ENCODE results near the gene FHL3.
"Not testable (repeated sequence)": the region's sequence is repeated elsewhere in the genome, so short reads cannot be mapped to it uniquely, and the experiment has no call there.

The FHL3 gene

GRCh38 chr1:37989361-37989930 is 15.9 kb downstream of the FHL3 start:
- DNase-seq (ENCODE audit: extremely low read depth, low read depth), result no peak
- no peak for TF ChIP-seq CTCF (IDR thresholded peaks at IDR 0.05; ENCODE audit: low read depth, low read length)

GRCh38 chr1:37987679-37988078 is 17.6 kb downstream of the FHL3 start:
- TF ChIP-seq CTCF (IDR thresholded peaks at IDR 0.05; ENCODE audit: low read depth, low read length), result no peak
- no peak for DNase-seq (ENCODE audit: extremely low read depth, low read depth)

GRCh38 chr1:37983546-37983945 is 21.8 kb downstream of the FHL3 start:
- no peak for DNase-seq (ENCODE audit: extremely low read depth, low read depth)
- TF ChIP-seq CTCF (IDR thresholded peaks at IDR 0.05; ENCODE audit: low read depth, low read length), result no peak

GRCh38 chr1:37978541-37978940 is 26.8 kb downstream of the FHL3 start:
- DNase-seq (ENCODE audit: extremely low read depth, low read depth), result no peak
- TF ChIP-seq CTCF (IDR thresholded peaks at IDR 0.05; ENCODE audit: low read depth, low read length), result no peak

GRCh38 chr1:37975083-37975482 is 30.2 kb downstream of the FHL3 start:
- peak; percentile 8 for DNase-seq (ENCODE audit: extremely low read depth, low read depth)
- peak; percentile 61 for TF ChIP-seq CTCF (IDR thresholded peaks at IDR 0.05; ENCODE audit: low read depth, low read length)

- DNase-seq (ENCODE audit: extremely low read depth, low read depth), result no peak
- TF ChIP-seq CTCF (IDR thresholded peaks at IDR 0.05; ENCODE audit: low read depth, low read length), result no peak
Measured at GRCh38 chr1:37974567-37974966, 30.7 kb downstream of the FHL3 start.

GRCh38 chr1:37973684-37974083 is 31.6 kb downstream of the FHL3 start:
- DNase-seq (ENCODE audit: extremely low read depth, low read depth), result not testable (repeated sequence)

- TF ChIP-seq CTCF (IDR thresholded peaks at IDR 0.05; ENCODE audit: low read depth, low read length), result no peak
- DNase-seq (ENCODE audit: extremely low read depth, low read depth), result no peak
Measured at GRCh38 chr1:37965301-37965700, 40.0 kb downstream of the FHL3 start.

- not testable (repeated sequence) for DNase-seq (ENCODE audit: extremely low read depth, low read depth)
Measured at GRCh38 chr1:37964106-37964505, 41.2 kb downstream of the FHL3 start.

All from AG09319 (cell line).